Measurements from ENCODE around the gene BAIAP2L1. TPM values are rescaled to one million over a fixed set of nuclear protein-coding genes. Genes with fewer than 3 reads are reported as not detected.

BAIAP2L1 gene
- total RNA-seq, 1 experiment from 2014 or later: 60.9 TPM

DNA sequence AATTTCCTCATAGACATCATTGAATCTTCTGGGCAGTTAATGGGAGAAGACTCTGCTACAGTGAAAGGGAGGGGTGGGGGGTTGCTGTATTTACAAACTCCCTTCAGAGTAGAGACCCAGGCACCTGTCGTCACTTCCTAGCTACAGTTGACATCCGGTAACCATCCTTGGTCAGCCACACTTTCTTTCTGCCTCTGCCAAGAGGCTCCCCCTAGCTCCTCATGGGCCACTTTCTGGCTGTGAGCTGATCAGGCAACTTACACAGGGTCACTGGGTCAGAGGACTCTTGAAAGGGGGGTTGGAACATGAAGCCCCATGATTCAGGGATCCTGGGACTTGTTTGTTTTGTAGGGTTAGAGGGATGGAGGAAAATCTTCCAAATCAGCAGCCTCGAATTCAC lies 150.1 kb downstream of the BAIAP2L1 start:
- Histone ChIP-seq H3K4me3 (ENCODE audit: low read depth, low read length) (peak overlapping the region; percentile 68), H3K9me3 (no peaks in the 10 kb centered on the region), H3K4me1 (peaks cover 8% of the 10 kb centered on the region; the same call in 1 of the 2 replicates), H3K27me3 (replicated peaks; ENCODE audit: control insufficient read depth, insufficient read depth, low read length) (no peaks in the 10 kb centered on the region), H3K36me3 (ENCODE audit: control insufficient read depth, insufficient read depth, low read length) (no peaks in the 10 kb centered on the region)
- CTCF ChIA-PET: interaction anchor here (0.6 to 1.3 kb wide), 3 partner anchors 15 to 1234 kb away, joined by 3 to 10 read pairs (median 3); no protein-coding TSS in a partner anchor
- no peak for DNase-seq
- Mint-ChIP-seq H3K27ac (ENCODE audit: unreplicated experiment) (peak overlapping the region; percentile 85), H3K9me3 (ENCODE audit: unreplicated experiment) (no peaks in the 10 kb centered on the region), H3K4me1 (ENCODE audit: low read depth, unreplicated experiment) (peaks cover 9% of the 10 kb centered on the region), H3K36me3 (ENCODE audit: insufficient read depth, unreplicated experiment) (peaks cover 15% of the 10 kb centered on the region), H3K4me3 (ENCODE audit: unreplicated experiment) (peak overlapping the region; percentile 91), H3K27me3 (ENCODE audit: insufficient read depth, unreplicated experiment) (no peaks in the 10 kb centered on the region)
- intact Hi-C loops (cut with micrococcal nuclease; ENCODE audit: unreplicated experiment): loop anchor here (1.0 kb wide), 1 partner anchor 31 kb away; the partner anchor contains the start of gene BRI3
- POLR2A ChIA-PET: no interaction called here
- TF ChIP-seq, protein P1, sequence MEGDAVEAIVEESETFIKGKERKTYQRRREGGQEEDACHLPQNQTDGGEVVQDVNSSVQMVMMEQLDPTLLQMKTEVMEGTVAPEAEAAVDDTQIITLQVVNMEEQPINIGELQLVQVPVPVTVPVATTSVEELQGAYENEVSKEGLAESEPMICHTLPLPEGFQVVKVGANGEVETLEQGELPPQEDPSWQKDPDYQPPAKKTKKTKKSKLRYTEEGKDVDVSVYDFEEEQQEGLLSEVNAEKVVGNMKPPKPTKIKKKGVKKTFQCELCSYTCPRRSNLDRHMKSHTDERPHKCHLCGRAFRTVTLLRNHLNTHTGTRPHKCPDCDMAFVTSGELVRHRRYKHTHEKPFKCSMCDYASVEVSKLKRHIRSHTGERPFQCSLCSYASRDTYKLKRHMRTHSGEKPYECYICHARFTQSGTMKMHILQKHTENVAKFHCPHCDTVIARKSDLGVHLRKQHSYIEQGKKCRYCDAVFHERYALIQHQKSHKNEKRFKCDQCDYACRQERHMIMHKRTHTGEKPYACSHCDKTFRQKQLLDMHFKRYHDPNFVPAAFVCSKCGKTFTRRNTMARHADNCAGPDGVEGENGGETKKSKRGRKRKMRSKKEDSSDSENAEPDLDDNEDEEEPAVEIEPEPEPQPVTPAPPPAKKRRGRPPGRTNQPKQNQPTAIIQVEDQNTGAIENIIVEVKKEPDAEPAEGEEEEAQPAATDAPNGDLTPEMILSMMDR (IDR thresholded peaks at IDR 0.05; ENCODE audit: insufficient read depth in 1 of 2, low read depth in 1 of 2, low read length in 1 of 2, severe bottlenecking in 1 of 2, unreplicated experiment in 1 of 2): no peak
- BruUV-seq (replicated peaks): TSS peak; percentile 59

DNA sequence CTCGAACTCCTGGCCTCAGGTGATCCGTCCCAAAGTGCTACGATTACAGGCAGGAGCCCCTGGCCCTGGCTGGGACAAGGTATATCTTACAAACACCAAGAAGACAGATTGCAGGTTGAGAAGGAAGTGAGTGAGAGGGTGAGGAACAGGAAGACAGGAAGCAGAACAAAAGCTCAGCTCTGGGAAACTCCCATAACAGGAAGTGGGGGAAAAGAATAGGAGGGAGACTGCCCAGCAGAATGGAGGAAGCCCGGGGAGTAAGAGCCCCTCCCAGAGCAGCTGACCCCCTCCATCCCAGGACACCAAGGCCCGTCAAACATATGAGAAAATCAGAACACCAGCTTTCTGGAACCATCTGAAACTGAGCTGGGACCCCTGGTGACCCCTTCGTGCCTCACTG lies 151.8 kb downstream of the BAIAP2L1 start:
- Histone ChIP-seq H3K4me3 (ENCODE audit: low read depth, low read length) (no peak overlapping the region), H3K27me3 (replicated peaks; ENCODE audit: control insufficient read depth, insufficient read depth, low read length) (no peaks in the 10 kb centered on the region), H3K36me3 (ENCODE audit: control insufficient read depth, insufficient read depth, low read length) (no peaks in the 10 kb centered on the region), H3K9me3 (no peaks in the 10 kb centered on the region), H3K4me1 (peaks cover 8% of the 10 kb centered on the region; the same call in 1 of the 2 replicates)
- H3K27me3 Mint-ChIP-seq (ENCODE audit: insufficient read depth, unreplicated experiment): no peaks in the 10 kb centered on the region
- H3K36me3 Mint-ChIP-seq (ENCODE audit: insufficient read depth, unreplicated experiment): peaks cover 15% of the 10 kb centered on the region
- H3K4me3 Mint-ChIP-seq (ENCODE audit: unreplicated experiment): no peak overlapping the region
- H3K27ac Mint-ChIP-seq (ENCODE audit: unreplicated experiment): no peak overlapping the region
- POLR2A ChIA-PET: no interaction called here
- no peak for DNase-seq
- intact Hi-C loops (cut with micrococcal nuclease; ENCODE audit: unreplicated experiment): no loop called here
- TF ChIP-seq, protein P1 (IDR thresholded peaks at IDR 0.05; ENCODE audit: insufficient read depth in 1 of 2, low read depth in 1 of 2, low read length in 1 of 2, severe bottlenecking in 1 of 2, unreplicated experiment in 1 of 2): no peak
- CTCF ChIA-PET: no interaction called here
- H3K4me1 Mint-ChIP-seq (ENCODE audit: low read depth, unreplicated experiment): peaks cover 9% of the 10 kb centered on the region
- no peaks in the 10 kb centered on the region for H3K9me3 Mint-ChIP-seq (ENCODE audit: unreplicated experiment)
- BruUV-seq (replicated peaks): no TSS peak

DNA sequence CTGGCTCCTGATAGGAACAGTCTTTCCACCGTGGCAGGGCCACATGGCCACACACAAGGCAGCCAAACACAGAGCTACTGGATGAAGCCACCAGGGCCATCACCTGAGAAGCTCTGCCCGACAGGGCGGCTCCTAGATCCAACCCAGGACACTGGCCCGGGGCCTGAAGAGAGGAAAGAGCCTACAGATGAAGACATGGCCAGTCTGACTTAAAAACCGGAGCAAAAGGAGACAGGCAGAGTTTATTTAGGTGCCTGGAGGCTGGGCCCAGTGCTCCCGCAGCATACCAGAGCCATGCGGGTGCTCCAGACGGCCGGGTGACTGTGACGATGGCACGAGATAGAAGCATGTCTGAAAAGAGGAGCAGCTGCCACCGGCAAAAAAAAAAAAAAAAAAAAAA lies 152.7 kb downstream of the BAIAP2L1 start:
- H3K36me3 ChIP-seq (ENCODE audit: control insufficient read depth, insufficient read depth, low read length): no peaks in the 10 kb centered on the region
- no peak overlapping the region for H3K27ac Mint-ChIP-seq (ENCODE audit: unreplicated experiment)
- no peak overlapping the region for H3K4me3 ChIP-seq (ENCODE audit: low read depth, low read length)
- no peaks in the 10 kb centered on the region for H3K27me3 ChIP-seq (replicated peaks; ENCODE audit: control insufficient read depth, insufficient read depth, low read length)
- peaks cover 5% of the 10 kb centered on the region for H3K4me1 Mint-ChIP-seq (ENCODE audit: low read depth, unreplicated experiment)
- peaks cover 5% of the 10 kb centered on the region; the same call in 1 of the 2 replicates for H3K4me1 ChIP-seq
- ChIA-PET POLR2A (no interaction called here), CTCF (no interaction called here)
- H3K9me3 Mint-ChIP-seq (ENCODE audit: unreplicated experiment): no peaks in the 10 kb centered on the region
- H3K36me3 Mint-ChIP-seq (ENCODE audit: insufficient read depth, unreplicated experiment): peaks cover 15% of the 10 kb centered on the region
- no peaks in the 10 kb centered on the region for H3K27me3 Mint-ChIP-seq (ENCODE audit: insufficient read depth, unreplicated experiment)
- DNase-seq: no peak
- intact Hi-C loops (cut with micrococcal nuclease; ENCODE audit: unreplicated experiment): no loop called here
- no peak overlapping the region for H3K4me3 Mint-ChIP-seq (ENCODE audit: unreplicated experiment)
- H3K9me3 ChIP-seq: no peaks in the 10 kb centered on the region
- TF ChIP-seq, protein P1 (IDR thresholded peaks at IDR 0.05; ENCODE audit: insufficient read depth in 1 of 2, low read depth in 1 of 2, low read length in 1 of 2, severe bottlenecking in 1 of 2, unreplicated experiment in 1 of 2): no peak
- no TSS peak for BruUV-seq (replicated peaks)
